ENCODE results near the gene LIME1. TPM values are rescaled to one million over a fixed set of nuclear protein-coding genes. Genes with fewer than 3 reads are reported as not detected.

The LIME1 gene
- total RNA-seq, 2 donors from 2014 or later, result 4.9 to 14.0 TPM

DNA sequence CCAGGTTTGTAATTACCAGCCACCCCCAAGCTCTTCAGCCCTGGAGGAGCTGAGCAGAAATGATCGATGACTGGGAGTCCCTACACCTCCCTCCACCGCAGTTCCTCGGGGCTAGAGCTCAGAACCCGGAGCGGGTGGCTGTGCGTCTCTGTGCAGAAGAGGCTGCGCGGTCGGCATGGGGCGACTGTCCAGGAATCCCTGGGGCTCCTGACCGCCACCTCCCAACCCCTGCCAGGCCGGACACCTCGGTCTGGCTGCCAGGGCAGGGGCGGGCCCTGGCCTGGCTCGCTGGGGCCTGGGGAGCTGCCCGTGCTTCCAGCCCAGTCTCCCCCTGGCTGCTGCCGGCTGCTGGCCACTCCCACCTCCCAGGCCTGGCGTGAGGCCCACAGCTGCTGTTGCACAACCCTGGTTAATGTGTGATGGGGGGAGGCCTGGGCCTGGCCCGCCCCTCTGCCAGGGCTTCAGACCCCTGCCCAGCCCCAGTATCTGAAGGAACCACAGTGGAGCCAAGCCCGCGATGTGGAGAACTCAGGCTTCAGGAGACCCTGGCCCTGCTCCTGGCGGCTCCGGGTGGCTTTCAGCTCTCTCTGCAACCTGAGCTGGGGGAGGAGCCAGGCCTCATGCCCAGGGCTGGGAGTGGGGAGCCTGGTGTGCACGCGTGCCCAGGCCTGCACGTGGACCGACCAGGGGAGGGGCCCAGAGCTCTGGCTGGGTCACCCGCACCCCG, 4.3 kb downstream of the LIME1 start:
- H3K36me3 ChIP-seq (replicated peaks in 1 of 2; ENCODE audit: insufficient read depth in 1 of 2, low read depth in 2 of 2), result peaks cover 0 to 2% of the 10 kb centered on the region in 2 donors
- DNase-seq, result peak; percentile 94 to 98 (median 96)
- intact Hi-C loops (cut with DNase I), result no loop called here
- H3K27me3 ChIP-seq, result no peaks in the 10 kb centered on the region
- H3K4me3 ChIP-seq, result peak overlapping the region; percentile 14 to 27
- peak; percentile 24 to 76 (median 67) for TF ChIP-seq POLR2A (IDR thresholded peaks at IDR 0.05)
- TF ChIP-seq, protein P1, sequence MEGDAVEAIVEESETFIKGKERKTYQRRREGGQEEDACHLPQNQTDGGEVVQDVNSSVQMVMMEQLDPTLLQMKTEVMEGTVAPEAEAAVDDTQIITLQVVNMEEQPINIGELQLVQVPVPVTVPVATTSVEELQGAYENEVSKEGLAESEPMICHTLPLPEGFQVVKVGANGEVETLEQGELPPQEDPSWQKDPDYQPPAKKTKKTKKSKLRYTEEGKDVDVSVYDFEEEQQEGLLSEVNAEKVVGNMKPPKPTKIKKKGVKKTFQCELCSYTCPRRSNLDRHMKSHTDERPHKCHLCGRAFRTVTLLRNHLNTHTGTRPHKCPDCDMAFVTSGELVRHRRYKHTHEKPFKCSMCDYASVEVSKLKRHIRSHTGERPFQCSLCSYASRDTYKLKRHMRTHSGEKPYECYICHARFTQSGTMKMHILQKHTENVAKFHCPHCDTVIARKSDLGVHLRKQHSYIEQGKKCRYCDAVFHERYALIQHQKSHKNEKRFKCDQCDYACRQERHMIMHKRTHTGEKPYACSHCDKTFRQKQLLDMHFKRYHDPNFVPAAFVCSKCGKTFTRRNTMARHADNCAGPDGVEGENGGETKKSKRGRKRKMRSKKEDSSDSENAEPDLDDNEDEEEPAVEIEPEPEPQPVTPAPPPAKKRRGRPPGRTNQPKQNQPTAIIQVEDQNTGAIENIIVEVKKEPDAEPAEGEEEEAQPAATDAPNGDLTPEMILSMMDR (IDR thresholded peaks at IDR 0.05), result peak; percentile 11 to 67 (median 44)
- 0% methylated on average over 2 to 27 of the region's 29 CpGs for WGBS, 2 donors
- peak; percentile 76 for ATAC-seq
- H3K27ac ChIP-seq, result peak overlapping the region; percentile 85 to 96 (median 89)
- H3K9me3 ChIP-seq, result no peaks in the 10 kb centered on the region
- H3K4me1 ChIP-seq, result peaks cover 43% of the 10 kb centered on the region

DNA sequence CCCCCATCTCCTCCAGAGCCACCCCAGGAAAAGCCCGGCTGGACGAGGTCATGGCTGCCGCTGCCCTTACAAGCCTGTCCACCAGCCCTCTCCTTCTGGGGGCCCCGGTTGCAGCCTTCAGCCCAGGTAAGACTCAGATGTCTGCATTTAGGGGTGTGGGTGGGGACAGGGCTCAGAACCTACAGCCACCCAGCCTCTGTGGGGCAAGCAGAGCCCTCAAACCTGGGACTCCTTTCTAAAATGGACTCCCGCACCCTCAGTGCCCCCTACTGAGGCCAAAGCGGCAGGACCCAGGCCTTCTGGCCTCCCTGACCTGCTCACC, 4.9 kb downstream of the LIME1 start:
- Histone ChIP-seq H3K27ac (peak overlapping the region; percentile 85 to 96 (median 89)), H3K27me3 (no peaks in the 10 kb centered on the region), H3K9me3 (no peaks in the 10 kb centered on the region), H3K36me3 (replicated peaks in 1 of 2; ENCODE audit: insufficient read depth in 1 of 2, low read depth in 2 of 2) (peaks cover 0 to 2% of the 10 kb centered on the region in 2 donors), H3K4me1 (peaks cover 43% of the 10 kb centered on the region), H3K4me3 (no peak overlapping the region)
- ATAC-seq (no peak), DNase-seq (no peak)
- TF ChIP-seq, protein P1 (IDR thresholded peaks at IDR 0.05), result no peak
- no peak for TF ChIP-seq POLR2A (IDR thresholded peaks at IDR 0.05)
- WGBS, 2 donors, result 12% methylated on average over 6 of the region's 6 CpGs; no CpG with 5 or more reads in 1 of the 2 donors
- intact Hi-C loops (cut with DNase I), result no loop called here

DNA sequence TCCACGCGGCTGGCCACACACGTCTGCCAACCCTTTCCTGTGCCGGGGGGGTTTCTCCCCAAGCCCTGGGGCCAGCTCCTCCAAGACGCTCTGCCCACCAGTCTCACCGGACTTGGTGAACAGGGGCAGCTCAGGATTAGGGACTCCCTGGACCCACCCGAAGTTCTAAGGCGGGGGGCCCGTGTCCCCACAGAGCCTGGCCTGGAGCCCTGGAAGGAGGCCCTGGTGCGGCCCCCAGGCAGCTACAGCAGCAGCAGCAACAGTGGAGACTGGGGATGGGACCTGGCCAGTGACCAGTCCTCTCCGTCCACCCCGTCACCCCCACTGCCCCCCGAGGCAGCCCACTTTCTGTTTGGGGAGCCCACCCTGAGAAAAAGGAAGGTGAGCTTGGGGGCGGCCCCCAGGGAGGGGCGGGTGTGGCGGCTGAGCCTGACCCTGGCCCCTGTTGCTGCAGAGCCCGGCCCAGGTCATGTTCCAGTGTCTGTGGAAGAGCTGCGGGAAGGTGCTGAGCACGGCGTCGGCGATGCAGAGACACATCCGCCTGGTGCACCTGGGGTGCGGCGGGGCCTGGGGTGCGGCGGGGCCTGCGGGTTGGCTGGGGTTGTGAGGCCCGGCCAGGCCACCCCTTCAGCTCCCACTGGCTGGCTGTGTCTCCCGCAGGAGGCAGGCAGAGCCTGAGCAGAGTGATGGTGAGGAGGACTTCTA, 5.4 kb downstream of the LIME1 start:
- H3K9me3 ChIP-seq, result no peaks in the 10 kb centered on the region
- no peaks in the 10 kb centered on the region for H3K27me3 ChIP-seq
- ATAC-seq, result no peak
- intact Hi-C loops (cut with DNase I), result no loop called here
- WGBS, 2 donors, result 76 to 83% methylated on average over 17 to 30 of the region's 30 CpGs
- H3K36me3 ChIP-seq (replicated peaks in 1 of 2; ENCODE audit: insufficient read depth in 1 of 2, low read depth in 2 of 2), result peaks cover 0 to 2% of the 10 kb centered on the region in 2 donors
- peaks cover 43% of the 10 kb centered on the region for H3K4me1 ChIP-seq
- no peak overlapping the region for H3K4me3 ChIP-seq
- DNase-seq, result peak in 1 of 4 donors; percentile 12
- H3K27ac ChIP-seq, result peak overlapping the region; percentile 85 to 96 (median 89)
- TF ChIP-seq, protein P1 (IDR thresholded peaks at IDR 0.05), result no peak
- TF ChIP-seq POLR2A (IDR thresholded peaks at IDR 0.05), result no peak

DNA sequence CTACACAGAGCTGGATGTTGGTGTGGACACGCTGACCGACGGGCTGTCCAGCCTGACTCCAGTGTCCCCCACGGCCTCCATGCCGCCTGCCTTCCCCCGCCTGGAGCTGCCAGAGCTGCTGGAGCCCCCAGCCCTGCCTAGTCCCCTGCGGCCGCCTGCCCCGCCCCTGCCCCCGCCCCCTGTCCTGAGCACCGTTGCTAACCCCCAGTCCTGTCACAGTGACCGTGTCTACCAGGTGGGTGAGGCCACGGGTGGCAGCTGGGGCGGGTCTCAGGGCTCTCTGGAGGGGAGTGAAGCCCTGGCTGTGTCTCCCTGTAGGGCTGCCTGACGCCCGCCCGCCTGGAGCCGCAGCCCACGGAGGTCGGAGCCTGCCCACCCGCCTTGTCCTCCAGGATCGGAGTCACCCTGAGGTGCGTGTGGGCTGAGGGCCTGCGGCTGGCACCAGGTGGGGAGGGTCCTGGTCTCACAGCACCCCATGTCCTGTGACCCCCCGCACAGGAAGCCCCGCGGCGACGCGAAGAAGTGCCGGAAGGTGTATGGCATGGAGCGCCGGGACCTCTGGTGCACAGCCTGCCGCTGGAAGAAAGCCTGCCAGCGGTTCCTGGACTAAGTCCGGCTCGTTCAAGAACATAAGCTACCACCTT, 6.0 kb downstream of the LIME1 start:
- Histone ChIP-seq H3K9me3 (no peaks in the 10 kb centered on the region), H3K36me3 (replicated peaks in 1 of 2; ENCODE audit: insufficient read depth in 1 of 2, low read depth in 2 of 2) (peaks cover 0 to 2% of the 10 kb centered on the region in 2 donors), H3K27me3 (no peaks in the 10 kb centered on the region), H3K4me1 (peaks cover 37% of the 10 kb centered on the region), H3K4me3 (no peak overlapping the region), H3K27ac (no peak overlapping the region)
- DNase-seq, result peak in 1 of 4 donors; percentile 14
- intact Hi-C loops (cut with DNase I), result no loop called here
- ATAC-seq, result no peak
- TF ChIP-seq, protein P1 (IDR thresholded peaks at IDR 0.05), result no peak
- no peak for TF ChIP-seq POLR2A (IDR thresholded peaks at IDR 0.05)
- 91 to 93% methylated on average over 16 to 23 of the region's 37 CpGs for WGBS, 2 donors
